ENCODE results near the gene RPL28.

RPL28 gene

DNA sequence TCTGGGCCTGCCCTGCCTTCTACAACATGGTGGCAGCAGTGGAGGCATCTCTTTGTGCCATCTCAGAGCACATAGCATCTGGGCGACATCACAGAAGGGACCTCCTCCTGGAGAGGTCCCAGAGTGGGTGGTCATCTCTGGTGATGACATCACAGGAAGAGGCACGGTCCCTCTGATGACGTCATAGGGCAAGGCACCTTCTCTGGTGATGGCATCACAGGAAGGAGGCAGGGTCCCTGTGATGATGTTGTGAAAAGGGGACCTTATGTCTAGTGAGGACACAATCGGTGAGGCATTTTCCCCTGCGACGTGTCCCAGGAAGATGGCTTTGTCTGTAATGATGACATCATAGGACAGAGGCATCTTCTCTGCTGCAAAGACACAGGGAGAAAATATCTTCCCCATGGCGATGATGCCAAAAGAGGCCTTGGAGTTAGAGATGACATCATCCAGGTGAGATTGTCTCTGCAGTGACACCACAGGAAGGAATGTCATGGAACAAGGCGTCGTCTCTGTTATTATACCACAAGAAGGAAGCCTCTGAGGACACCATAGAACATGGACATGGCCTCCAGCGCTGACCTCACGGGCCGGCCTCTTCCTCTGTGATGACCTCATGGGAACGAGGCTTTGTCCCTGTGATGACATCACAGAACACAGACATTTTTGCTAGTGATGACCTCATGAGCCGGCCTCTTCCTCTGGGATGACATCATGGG, 46.7 kb downstream of the RPL28 start:
- ChIA-PET POLR2A (no interaction called here), CTCF (interaction anchor here (1.0 kb wide), 1 partner anchor 14 kb away, joined by 3 read pairs; no protein-coding TSS in a partner anchor)
- H3K9me3 ChIP-seq (ENCODE audit: control insufficient read depth, insufficient read depth, low read depth, low read length), result no peaks in the 10 kb centered on the region
- no peak overlapping the region for H3K4me3 ChIP-seq (ENCODE audit: low read depth, low read length)
- H3K4me1 ChIP-seq (ENCODE audit: control insufficient read depth, insufficient read depth, low read length), result no peaks in the 10 kb centered on the region
- TF ChIP-seq ZNF48 (tag by site-specific recombination; IDR thresholded peaks at IDR 0.05), result no peak
- no peak for TF ChIP-seq ZNF548 (tag by site-specific recombination; IDR thresholded peaks at IDR 0.05)
- TF ChIP-seq, protein P1, sequence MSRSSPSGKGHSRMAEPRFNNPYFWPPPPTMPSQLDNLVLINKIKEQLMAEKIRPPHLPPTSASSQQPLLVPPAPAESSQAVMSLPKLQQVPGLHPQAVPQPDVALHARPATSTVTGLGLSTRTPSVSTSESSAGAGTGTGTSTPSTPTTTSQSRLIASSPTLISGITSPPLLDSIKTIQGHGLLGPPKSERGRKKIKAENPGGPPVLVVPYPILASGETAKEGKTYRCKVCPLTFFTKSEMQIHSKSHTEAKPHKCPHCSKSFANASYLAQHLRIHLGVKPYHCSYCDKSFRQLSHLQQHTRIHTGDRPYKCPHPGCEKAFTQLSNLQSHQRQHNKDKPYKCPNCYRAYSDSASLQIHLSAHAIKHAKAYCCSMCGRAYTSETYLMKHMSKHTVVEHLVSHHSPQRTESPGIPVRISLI (tag by site-specific recombination; IDR thresholded peaks at IDR 0.05), result no peak
- no peak for TF ChIP-seq ZNF623 (tag by site-specific recombination; IDR thresholded peaks at IDR 0.05)
- no peak for TF ChIP-seq GLIS2 (tag by site-specific recombination; IDR thresholded peaks at IDR 0.05)
- TF ChIP-seq, protein P2, sequence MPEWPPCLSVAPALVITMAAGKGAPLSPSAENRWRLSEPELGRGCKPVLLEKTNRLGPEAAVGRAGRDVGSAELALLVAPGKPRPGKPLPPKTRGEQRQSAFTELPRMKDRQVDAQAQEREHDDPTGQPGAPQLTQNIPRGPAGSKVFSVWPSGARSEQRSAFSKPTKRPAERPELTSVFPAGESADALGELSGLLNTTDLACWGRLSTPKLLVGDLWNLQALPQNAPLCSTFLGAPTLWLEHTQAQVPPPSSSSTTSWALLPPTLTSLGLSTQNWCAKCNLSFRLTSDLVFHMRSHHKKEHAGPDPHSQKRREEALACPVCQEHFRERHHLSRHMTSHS (tag by site-specific recombination; IDR thresholded peaks at IDR 0.05), result no peak
- peak; percentile 80 for TF ChIP-seq ZNF335 (tag by site-specific recombination; conservative IDR thresholded peaks at IDR 0.05)
- TF ChIP-seq ZBTB21 (tag by site-specific recombination; IDR thresholded peaks at IDR 0.05), result peak; percentile 93
- TF ChIP-seq ZNF155 (tag by site-specific recombination; IDR thresholded peaks at IDR 0.05), result no peak
- TF ChIP-seq YY2 (tag by site-specific recombination; IDR thresholded peaks at IDR 0.05), result peak; percentile 71
- no peak for TF ChIP-seq ZIC2 (tag by site-specific recombination; IDR thresholded peaks at IDR 0.05)
- no peak for TF ChIP-seq ZNF214 (tag by site-specific recombination; IDR thresholded peaks at IDR 0.05; ENCODE audit: borderline replicate concordance)
- TF ChIP-seq ZNF521 (tag by site-specific recombination; IDR thresholded peaks at IDR 0.05), result no peak
- TF ChIP-seq SP2 (tag by site-specific recombination; IDR thresholded peaks at IDR 0.05), result no peak
- TF ChIP-seq ZBTB20 (tag by site-specific recombination; IDR thresholded peaks at IDR 0.05), result no peak
- TF ChIP-seq ZNF169 (tag by site-specific recombination; IDR thresholded peaks at IDR 0.05), result 0 out of 2 replicates have a peak, but pooled peaks have one; percentile 27
- no peak for TF ChIP-seq ZNF549 (tag by site-specific recombination; IDR thresholded peaks at IDR 0.05)
- TF ChIP-seq, protein P3, sequence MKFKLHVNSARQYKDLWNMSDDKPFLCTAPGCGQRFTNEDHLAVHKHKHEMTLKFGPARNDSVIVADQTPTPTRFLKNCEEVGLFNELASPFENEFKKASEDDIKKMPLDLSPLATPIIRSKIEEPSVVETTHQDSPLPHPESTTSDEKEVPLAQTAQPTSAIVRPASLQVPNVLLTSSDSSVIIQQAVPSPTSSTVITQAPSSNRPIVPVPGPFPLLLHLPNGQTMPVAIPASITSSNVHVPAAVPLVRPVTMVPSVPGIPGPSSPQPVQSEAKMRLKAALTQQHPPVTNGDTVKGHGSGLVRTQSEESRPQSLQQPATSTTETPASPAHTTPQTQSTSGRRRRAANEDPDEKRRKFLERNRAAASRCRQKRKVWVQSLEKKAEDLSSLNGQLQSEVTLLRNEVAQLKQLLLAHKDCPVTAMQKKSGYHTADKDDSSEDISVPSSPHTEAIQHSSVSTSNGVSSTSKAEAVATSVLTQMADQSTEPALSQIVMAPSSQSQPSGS (tag by site-specific recombination; IDR thresholded peaks at IDR 0.05; ENCODE audit: low read depth), result peak; percentile 91
- TF ChIP-seq MZF1 (tag by site-specific recombination; IDR thresholded peaks at IDR 0.05; ENCODE audit: borderline replicate concordance), result no peak
- TF ChIP-seq ZNF629 (tag by site-specific recombination; IDR thresholded peaks at IDR 0.05), result peak; percentile 94
- no peak for TF ChIP-seq ZNF121 (tag by site-specific recombination; IDR thresholded peaks at IDR 0.05)
- no peak for TF ChIP-seq ZNF600 (tag by site-specific recombination; IDR thresholded peaks at IDR 0.05)
- H3K36me3 ChIP-seq (ENCODE audit: control insufficient read depth in 2 of 2, insufficient read depth in 1 of 2, low read length in 2 of 2), result no peaks in the 10 kb centered on the region
- no peak overlapping the region for H3K27ac ChIP-seq (ENCODE audit: extremely low read depth, low read depth, low read length)

DNA sequence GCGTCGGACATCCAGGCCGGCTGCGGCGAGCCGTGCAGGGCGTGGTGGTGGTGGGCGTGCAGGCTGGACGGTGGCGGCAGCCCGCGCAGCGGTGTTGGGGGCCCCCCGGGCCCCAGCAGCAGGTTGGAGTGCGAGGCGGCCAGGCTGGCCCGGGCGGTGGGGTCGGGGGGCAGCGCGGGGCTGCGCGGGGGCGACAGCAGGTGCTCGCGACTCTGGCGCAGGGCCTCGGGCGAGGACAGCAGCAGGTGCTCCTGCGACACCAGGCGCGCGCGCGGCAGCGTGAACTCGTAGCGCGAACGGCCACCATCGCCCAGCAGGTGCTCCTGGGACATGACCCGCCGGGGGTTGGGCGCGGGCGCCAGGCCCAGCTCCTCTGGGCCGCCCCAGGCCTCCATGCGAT, 47.6 kb downstream of the RPL28 start:
- ChIA-PET POLR2A (no interaction called here), CTCF (no interaction called here)
- no peaks in the 10 kb centered on the region for H3K9me3 ChIP-seq (ENCODE audit: control insufficient read depth, insufficient read depth, low read depth, low read length)
- TF ChIP-seq FEZF1 (tag by site-specific recombination; IDR thresholded peaks at IDR 0.05) (no peak), SALL2 (tag by site-specific recombination; IDR thresholded peaks at IDR 0.05; ENCODE audit: borderline replicate concordance) (no peak), ZNF843 (tag by site-specific recombination; IDR thresholded peaks at IDR 0.05) (no peak), HOXA7 (CRISPR knock-in tag; IDR thresholded peaks at IDR 0.05; ENCODE audit: borderline replicate concordance) (no peak), ZNF48 (tag by site-specific recombination; IDR thresholded peaks at IDR 0.05) (no peak), ZNF791 (tag by site-specific recombination; IDR thresholded peaks at IDR 0.05) (no peak)
- TF ChIP-seq, protein P4, sequence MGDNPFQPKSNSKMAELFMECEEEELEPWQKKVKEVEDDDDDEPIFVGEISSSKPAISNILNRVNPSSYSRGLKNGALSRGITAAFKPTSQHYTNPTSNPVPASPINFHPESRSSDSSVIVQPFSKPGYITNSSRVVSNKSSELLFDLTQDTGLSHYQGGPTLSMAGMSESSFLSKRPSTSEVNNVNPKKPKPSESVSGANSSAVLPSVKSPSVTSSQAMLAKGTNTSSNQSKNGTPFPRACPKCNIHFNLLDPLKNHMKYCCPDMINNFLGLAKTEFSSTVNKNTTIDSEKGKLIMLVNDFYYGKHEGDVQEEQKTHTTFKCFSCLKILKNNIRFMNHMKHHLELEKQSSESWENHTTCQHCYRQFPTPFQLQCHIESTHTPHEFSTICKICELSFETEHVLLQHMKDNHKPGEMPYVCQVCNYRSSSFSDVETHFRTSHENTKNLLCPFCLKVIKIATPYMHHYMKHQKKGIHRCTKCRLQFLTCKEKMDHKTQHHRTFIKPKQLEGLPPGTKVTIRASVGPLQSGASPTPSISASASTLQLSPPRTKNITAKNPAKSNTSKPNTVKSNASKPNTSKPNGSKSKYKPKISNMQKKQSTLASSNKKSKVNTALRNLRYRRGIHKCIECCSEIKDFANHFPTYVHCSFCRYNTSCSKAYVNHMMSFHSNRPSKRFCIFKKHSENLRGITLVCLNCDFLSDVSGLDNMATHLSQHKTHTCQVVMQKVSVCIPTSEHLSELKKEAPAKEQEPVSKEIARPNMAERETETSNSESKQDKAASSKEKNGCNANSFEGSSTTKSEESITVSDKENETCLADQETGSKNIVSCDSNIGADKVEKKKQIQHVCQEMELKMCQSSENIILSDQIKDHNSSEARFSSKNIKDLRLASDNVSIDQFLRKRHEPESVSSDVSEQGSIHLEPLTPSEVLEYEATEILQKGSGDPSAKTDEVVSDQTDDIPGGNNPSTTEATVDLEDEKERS (tag by site-specific recombination; IDR thresholded peaks at IDR 0.05), result no peak
- TF ChIP-seq, protein P5, sequence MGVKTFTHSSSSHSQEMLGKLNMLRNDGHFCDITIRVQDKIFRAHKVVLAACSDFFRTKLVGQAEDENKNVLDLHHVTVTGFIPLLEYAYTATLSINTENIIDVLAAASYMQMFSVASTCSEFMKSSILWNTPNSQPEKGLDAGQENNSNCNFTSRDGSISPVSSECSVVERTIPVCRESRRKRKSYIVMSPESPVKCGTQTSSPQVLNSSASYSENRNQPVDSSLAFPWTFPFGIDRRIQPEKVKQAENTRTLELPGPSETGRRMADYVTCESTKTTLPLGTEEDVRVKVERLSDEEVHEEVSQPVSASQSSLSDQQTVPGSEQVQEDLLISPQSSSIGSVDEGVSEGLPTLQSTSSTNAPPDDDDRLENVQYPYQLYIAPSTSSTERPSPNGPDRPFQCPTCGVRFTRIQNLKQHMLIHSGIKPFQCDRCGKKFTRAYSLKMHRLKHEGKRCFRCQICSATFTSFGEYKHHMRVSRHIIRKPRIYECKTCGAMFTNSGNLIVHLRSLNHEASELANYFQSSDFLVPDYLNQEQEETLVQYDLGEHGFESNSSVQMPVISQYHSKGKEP (tag by site-specific recombination; IDR thresholded peaks at IDR 0.05), result no peak

More for the DNA sequence above, 47.6 kb downstream of the RPL28 start:
- H3K4me1 ChIP-seq (ENCODE audit: control insufficient read depth, insufficient read depth, low read length), result no peaks in the 10 kb centered on the region; the same call in 1 of the 2 replicates
- no peak overlapping the region for H3K4me3 ChIP-seq (ENCODE audit: low read depth, low read length)
- H3K27ac ChIP-seq (ENCODE audit: extremely low read depth, low read depth, low read length), result no peak overlapping the region
- H3K36me3 ChIP-seq (ENCODE audit: control insufficient read depth in 2 of 2, insufficient read depth in 1 of 2, low read length in 2 of 2), result no peaks in the 10 kb centered on the region
